GM12873 (cell line): ENCODE data around the gene ENPEP.

ENCODE experiments used
- CTCF ChIP-seq: IDR thresholded peaks from 2 replicates; pipeline ENCODE4 v1.5.1; 2012; ENCODE audit warnings: low read depth, mild to moderate bottlenecking, moderate library complexity, low read length, control low read depth; ENCODE audit not compliant: insufficient read depth; ENCODE audit errors: missing control alignments

The ENPEP gene

DNA sequence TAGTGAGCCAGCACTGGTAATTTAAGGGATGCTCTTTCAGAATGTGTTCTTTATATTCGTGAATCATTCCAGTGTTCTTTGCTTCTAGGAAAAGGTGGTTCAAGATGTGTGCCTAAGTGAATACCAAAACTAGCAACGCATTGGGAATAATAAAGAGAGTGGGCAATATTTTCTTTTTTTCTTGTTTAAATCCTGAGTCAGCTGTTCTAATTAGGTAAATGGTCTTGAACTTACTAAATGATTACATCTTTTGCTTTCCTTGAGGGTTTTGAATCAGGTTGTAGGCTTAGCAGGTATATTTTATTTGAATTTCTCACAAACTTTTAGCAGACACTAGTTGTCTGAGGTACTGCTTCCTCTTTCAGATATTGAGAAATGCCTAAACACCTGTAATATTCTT, 29.5 kb downstream of the ENPEP start:
- TF ChIP-seq CTCF: no peak

DNA sequence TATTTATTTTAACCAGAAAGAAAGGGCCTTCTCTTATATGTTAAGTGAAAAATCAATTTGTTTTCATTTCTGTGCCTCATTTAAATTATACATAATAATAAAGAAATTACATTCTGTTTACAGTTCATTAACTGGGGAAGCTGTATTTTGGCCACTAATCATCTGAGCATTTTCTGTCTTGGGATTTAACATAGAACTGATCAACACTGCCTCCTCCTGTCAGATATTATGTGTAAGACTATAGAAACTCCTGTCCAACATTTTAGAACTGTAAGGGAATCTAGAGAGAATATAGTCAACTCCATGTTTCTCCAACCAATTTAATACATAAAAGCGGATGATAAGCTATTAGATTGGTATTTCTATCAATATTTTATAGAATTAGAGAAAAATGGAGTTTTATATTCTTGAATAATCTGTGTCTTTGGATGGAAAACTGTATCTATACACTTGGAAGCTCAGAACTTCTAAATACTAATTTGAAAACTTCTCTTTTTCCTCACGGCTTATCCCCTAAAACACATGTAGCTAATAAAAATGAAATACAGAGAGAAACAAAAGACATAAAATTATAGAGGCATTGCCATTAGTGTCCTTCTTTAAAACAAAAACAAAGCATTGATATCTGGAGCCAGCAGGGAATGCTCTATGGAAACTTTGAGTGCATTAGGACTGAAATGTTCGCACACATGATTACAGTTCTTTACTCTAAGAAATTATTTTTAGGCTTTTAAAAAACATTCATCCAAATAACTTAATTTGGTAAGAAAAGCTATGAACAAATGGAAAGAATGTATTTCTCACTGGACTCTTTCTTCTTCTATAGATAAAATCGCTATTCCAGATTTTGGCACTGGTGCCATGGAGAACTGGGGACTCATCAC, 33.1 kb downstream of the ENPEP start:
- peak; percentile 8 for TF ChIP-seq CTCF

DNA sequence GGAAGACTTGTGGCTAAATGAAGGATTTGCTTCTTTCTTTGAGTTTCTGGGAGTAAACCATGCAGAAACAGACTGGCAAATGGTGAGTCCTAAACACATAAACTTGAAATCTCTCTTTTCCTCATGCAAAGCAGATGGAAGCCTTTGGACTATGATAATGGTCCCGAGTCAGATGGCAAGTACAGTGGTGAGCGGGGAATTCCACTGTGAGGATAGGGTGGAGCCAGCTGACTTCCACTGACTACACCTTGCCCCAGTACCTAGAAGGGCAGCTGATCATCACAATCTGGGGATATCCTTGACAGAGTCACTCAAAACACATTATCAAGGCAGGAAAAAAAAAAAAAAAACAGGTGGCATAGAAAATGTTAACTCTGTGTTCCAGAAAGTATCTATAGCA, 34.3 kb downstream of the ENPEP start:
- no peak for TF ChIP-seq CTCF

DNA sequence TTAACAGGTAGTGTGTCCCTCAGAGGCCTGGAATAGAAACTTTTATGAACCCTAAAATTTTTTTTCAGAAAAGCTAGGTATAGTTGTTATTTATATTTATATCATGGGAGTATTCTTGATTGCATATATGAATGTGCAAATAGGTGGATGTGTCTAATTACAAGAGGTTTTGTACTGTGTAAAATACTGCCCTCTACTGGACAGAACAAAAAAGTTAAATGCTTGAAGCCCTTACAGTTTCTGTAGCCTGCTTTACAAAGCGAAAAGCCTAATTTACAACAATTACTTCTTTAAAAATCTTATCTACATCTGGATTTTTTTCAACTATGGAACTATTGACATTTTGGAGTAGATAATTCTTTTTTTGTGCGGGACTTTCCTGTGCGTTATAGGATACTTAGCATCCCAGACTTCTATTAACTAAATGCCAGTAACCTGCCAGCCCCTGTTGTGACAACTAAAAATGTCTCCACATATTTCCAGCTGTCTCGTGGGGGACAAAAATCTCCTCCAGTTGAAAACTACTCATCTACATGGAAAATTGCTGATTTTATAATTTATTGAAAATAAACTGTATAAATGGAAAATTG, 35.1 kb downstream of the ENPEP start:
- peak; percentile 52 for TF ChIP-seq CTCF

GRCh38 chr4:110512901-110513300, 36.9 kb downstream of the ENPEP start:
- TF ChIP-seq CTCF: no peak

GRCh38 chr4:110514889-110515479, 39.0 kb downstream of the ENPEP start:
- peak; percentile 43 for TF ChIP-seq CTCF

GRCh38 chr4:110515676-110516075, 39.7 kb downstream of the ENPEP start:
- TF ChIP-seq CTCF: no peak
